ENCODE measurements around the gene CIDEC. TPM values are rescaled to one million over a fixed set of nuclear protein-coding genes. Genes with fewer than 3 reads are reported as not detected.
A peak's percentile ranks its signal among the peaks of the same experiment; 100 is the strongest.

Gene CIDEC
- total and polyA plus RNA-seq, 4 donors = 0.08 TPM; not detected in 3

DNA sequence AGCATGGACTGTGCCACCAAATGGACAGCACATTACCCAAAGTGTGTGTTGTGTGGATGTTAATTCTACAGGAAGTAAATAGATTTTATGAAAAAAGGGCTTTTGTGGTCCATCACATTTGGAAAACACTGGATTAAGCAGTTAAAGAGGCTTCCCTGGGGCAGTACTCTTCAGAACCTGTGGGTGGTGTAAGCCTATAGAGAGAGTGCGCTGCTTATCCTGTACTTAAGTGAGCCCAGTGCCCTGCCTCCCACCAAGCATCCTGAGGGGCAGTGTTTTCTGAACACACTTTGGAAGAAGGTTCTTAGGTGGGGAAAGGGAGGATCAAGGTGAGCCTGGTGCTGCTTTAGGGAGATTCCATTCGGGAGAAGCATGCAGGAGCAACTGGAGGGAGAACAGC, 59.1 kb downstream of the CIDEC start:
- no peak for ATAC-seq (ENCODE audit: insufficient read depth, low FRiP score)

DNA sequence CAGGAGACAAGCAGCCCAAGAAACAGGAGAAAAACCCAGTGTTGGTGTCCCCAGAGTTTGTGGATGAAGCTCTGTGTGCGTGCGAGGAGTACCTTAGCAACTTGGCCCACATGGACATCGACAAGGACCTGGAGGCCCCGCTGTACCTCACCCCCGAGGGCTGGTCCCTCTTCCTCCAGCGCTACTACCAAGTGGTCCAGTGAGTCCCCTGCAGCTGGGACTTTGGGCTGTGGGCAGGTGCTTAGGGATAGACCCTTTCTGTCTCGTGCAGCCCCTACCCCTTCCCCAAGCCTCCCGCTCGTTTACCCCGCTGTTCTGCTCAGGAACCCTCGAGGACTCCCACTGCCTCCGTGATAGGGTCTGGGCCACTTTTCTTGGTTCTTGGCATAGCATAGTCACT, 59.5 kb downstream of the CIDEC start:
- ATAC-seq (ENCODE audit: insufficient read depth, low FRiP score) (no peak), DNase-seq (no peak)
- 88 to 92% methylated on average over 12 of the region's 12 CpGs for WGBS, 2 donors
- no peaks in the 10 kb centered on the region for H3K4me1 ChIP-seq (ENCODE audit: control insufficient read depth in 5 of 5, insufficient read depth in 5 of 5, low read length in 5 of 5)
- TF ChIP-seq, protein P1, sequence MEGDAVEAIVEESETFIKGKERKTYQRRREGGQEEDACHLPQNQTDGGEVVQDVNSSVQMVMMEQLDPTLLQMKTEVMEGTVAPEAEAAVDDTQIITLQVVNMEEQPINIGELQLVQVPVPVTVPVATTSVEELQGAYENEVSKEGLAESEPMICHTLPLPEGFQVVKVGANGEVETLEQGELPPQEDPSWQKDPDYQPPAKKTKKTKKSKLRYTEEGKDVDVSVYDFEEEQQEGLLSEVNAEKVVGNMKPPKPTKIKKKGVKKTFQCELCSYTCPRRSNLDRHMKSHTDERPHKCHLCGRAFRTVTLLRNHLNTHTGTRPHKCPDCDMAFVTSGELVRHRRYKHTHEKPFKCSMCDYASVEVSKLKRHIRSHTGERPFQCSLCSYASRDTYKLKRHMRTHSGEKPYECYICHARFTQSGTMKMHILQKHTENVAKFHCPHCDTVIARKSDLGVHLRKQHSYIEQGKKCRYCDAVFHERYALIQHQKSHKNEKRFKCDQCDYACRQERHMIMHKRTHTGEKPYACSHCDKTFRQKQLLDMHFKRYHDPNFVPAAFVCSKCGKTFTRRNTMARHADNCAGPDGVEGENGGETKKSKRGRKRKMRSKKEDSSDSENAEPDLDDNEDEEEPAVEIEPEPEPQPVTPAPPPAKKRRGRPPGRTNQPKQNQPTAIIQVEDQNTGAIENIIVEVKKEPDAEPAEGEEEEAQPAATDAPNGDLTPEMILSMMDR (IDR thresholded peaks at IDR 0.05; ENCODE audit: control extremely low read depth, extremely low read depth) = no peak
- H3K27ac ChIP-seq (ENCODE audit: low read depth in 1 of 2, low read length in 1 of 2) = no peak overlapping the region
- no peak overlapping the region for H3K4me3 ChIP-seq
- no peaks in the 10 kb centered on the region for H3K27me3 ChIP-seq (ENCODE audit: control insufficient read depth in 3 of 3, insufficient read depth in 3 of 3, low read length in 2 of 3)
- no peak overlapping the region for H3K9ac ChIP-seq (ENCODE audit: insufficient read depth in 1 of 2, low read length in 2 of 2)
- H3K36me3 ChIP-seq (ENCODE audit: control insufficient read depth in 4 of 4, insufficient read depth in 4 of 4, low read length in 4 of 4) = peaks cover 0 to 11% (median 4%) of the 10 kb centered on the region in 4 donors
- no peaks in the 10 kb centered on the region for H3K9me3 ChIP-seq (ENCODE audit: control insufficient read depth in 4 of 4, insufficient read depth in 3 of 4, low read length in 3 of 4)

More for the DNA sequence above, 59.1 kb downstream of the CIDEC start:
- no peaks in the 10 kb centered on the region for H3K27me3 ChIP-seq (ENCODE audit: control insufficient read depth in 3 of 3, insufficient read depth in 3 of 3, low read length in 2 of 3)
- WGBS, 2 donors = 78 to 80% methylated on average over 2 of the region's 2 CpGs
- no peaks in the 10 kb centered on the region for H3K9me3 ChIP-seq (ENCODE audit: control insufficient read depth in 4 of 4, insufficient read depth in 3 of 4, low read length in 3 of 4)
- H3K4me1 ChIP-seq (ENCODE audit: control insufficient read depth in 5 of 5, insufficient read depth in 5 of 5, low read length in 5 of 5) = no peaks in the 10 kb centered on the region
- TF ChIP-seq, protein P1 (IDR thresholded peaks at IDR 0.05; ENCODE audit: control extremely low read depth, extremely low read depth) = no peak
- no peak overlapping the region for H3K27ac ChIP-seq (ENCODE audit: low read depth in 1 of 2, low read length in 1 of 2)
- no peak overlapping the region for H3K9ac ChIP-seq (ENCODE audit: insufficient read depth in 1 of 2, low read length in 2 of 2)
- peak in 1 of 3 donors; percentile 13 for DNase-seq
- H3K36me3 ChIP-seq (ENCODE audit: control insufficient read depth in 4 of 4, insufficient read depth in 4 of 4, low read length in 4 of 4) = peaks cover 0 to 11% (median 2%) of the 10 kb centered on the region in 4 donors
- H3K4me3 ChIP-seq = no peak overlapping the region

DNA sequence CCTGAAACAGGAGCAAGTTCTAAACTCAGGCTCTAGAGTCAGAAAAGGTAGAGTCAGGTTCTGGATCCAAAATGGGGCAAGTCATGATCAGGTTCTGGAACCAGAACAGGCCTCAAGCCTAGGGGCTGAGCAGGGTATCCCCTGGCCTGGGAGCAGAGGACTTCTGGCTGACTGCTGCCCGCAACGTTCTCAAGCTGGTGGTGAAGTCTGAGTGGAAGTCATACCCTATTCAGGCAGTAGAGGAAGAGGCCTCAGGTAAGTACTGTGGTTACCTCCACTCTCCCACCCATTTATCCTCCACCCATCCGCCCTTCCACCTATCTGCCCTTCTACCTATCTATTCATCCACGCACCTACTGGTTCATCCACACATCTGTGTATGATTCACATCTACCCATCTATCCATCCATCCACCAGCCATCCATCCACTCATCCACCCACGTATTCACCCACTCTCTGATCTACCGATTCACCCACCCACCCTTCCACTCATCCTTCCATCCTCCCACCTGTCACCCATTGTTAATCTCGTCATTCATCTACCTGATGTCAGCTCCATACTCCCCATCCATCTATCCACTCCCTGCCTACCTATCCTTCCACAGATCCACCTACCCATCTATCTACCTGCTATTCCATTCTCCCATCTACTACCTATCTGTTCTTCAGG, 61.3 kb downstream of the CIDEC start:
- TF ChIP-seq, protein P1 (IDR thresholded peaks at IDR 0.05; ENCODE audit: control extremely low read depth, extremely low read depth) = no peak
- 81 to 95% methylated on average over 6 to 7 of the region's 7 CpGs for WGBS, 2 donors
- no peak overlapping the region for H3K9ac ChIP-seq (ENCODE audit: insufficient read depth in 1 of 2, low read length in 2 of 2)

More for the DNA sequence above, 61.3 kb downstream of the CIDEC start:
- peaks cover 0 to 11% (median 4%) of the 10 kb centered on the region in 4 donors for H3K36me3 ChIP-seq (ENCODE audit: control insufficient read depth in 4 of 4, insufficient read depth in 4 of 4, low read length in 4 of 4)
- DNase-seq (no peak), ATAC-seq (ENCODE audit: insufficient read depth, low FRiP score) (no peak)
- H3K27ac ChIP-seq (ENCODE audit: low read depth in 1 of 2, low read length in 1 of 2) = no peak overlapping the region
- H3K27me3 ChIP-seq (ENCODE audit: control insufficient read depth in 3 of 3, insufficient read depth in 3 of 3, low read length in 2 of 3) = no peaks in the 10 kb centered on the region
- H3K9me3 ChIP-seq (ENCODE audit: control insufficient read depth in 4 of 4, insufficient read depth in 3 of 4, low read length in 3 of 4) = no peaks in the 10 kb centered on the region
- no peaks in the 10 kb centered on the region for H3K4me1 ChIP-seq (ENCODE audit: control insufficient read depth in 5 of 5, insufficient read depth in 5 of 5, low read length in 5 of 5)
- H3K4me3 ChIP-seq = no peak overlapping the region
